ENCODE results near the gene DCAF15.

DNA sequence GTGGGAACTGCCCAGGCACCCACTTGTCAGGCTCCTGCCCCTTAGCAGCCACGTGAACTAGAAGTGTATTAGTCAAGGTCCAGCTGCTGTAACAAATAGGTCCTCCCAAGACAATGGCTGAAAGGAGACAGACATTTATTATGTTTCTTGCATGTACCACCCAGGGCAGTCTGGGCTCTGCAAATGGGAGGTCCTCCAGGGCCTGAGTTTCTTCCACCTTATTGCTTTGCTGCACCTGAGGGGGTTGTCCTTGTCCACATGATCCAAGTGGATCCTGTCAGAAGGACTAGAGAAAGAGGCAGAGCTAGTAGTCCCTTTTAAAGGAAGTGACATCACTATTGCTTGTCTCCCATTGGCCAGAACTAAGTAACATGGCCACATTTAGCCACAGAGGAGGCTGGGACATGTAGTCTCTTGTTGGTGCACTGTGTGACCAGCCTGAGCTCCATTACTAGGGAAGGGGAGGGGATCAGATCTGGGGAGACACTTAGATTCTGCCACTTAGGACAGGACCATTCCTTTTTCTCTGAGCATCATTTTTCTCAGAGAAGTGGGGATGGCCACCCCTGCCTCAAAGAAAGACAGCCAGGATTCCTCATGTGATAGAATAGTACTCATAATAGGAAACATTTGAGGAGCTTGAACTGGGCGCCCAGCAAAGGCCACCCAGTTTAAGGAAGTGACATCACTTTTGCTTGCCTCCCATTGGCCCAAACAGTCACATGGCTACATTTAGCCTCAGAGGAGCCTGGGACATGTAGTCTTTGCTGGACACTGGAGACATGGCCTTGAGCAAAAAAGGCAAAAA, 31.2 kb upstream of the DCAF15 start:
- TF ChIP-seq POLR2AphosphoS5 (IDR thresholded peaks at IDR 0.05; ENCODE audit: borderline replicate concordance, low read depth, low read length), result no peak
- no peak for TF ChIP-seq FOXP2 (optimal IDR thresholded peaks at IDR 0.05; ENCODE audit: control extremely low read depth, extremely low read length, insufficient read depth)
- no peak for TF ChIP-seq EZH2 (IDR thresholded peaks at IDR 0.05)
